Limb (tissue), 2 donors: ENCODE results near the gene ARHGEF2.
"Not testable (repeated sequence)": the region's sequence is repeated elsewhere in the genome, so short reads cannot be mapped to it uniquely, and the experiment has no call there.

Source experiments
- DNase-seq, 2 donors: peaks; one replicate each; pipeline ENCODE4 v3.0.0-alpha.2; 2016; ENCODE audit errors: extremely low spot score in 2 of 2

Gene ARHGEF2

DNA sequence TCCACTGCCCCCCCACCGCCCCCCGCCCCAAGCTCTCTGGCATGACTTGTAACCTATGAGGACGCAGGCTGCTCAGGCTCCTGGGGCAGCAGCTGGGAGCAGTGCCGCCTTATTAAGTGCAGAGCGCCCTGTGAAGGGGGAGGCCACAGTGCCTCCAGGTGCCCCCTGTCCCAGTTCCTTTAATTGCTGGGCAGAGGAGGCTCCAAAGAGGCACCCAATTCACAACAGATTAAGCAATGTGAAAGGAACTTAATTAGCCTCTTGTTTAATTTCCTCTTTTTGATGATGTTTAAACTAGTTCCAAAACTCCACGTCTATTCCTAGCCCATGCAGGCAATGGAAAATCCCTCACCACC, 33.9 kb downstream of the ARHGEF2 start:
- DNase-seq: no peak

DNA sequence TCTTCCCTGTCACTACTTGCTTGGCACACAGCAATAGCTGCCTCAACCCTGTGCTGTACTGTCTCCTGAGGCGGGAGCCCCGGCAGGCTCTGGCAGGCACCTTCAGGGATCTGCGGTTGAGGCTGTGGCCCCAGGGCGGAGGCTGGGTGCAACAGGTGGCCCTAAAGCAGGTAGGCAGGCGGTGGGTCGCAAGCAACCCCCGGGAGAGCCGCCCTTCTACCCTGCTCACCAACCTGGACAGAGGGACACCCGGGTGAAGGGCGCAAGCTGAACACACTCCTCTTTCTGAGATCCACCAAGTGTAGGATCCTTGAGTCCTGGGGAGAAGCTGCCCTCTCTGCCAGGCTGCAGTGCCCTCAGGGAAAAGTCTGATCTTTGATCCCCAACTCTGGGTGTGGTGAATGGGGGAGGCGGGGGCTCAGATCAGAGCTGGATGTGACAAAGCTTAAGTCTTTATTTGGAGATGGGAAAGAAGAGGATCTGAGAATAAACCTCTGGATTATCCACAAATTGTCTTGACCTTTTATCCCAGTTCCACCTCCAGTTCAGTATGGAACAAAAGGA, 35.7 kb downstream of the ARHGEF2 start:
- no peak for DNase-seq

DNA sequence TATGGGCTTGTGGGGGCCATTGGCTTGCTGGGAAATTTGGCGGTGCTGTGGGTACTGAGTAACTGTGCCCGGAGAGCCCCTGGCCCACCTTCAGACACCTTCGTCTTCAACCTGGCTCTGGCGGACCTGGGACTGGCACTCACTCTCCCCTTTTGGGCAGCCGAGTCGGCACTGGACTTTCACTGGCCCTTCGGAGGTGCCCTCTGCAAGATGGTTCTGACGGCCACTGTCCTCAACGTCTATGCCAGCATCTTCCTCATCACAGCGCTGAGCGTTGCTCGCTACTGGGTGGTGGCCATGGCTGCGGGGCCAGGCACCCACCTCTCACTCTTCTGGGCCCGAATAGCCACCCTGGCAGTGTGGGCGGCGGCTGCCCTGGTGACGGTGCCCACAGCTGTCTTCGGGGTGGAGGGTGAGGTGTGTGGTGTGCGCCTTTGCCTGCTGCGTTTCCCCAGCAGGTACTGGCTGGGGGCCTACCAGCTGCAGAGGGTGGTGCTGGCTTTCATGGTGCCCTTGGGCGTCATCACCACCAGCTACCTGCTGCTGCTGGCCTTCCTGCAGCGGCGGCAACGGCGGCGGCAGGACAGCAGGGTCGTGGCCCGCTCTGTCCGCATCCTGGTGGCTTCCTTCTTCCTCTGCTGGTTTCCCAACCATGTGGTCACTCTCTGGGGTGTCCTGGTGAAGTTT, 36.4 kb downstream of the ARHGEF2 start:
- DNase-seq: no peak

DNA sequence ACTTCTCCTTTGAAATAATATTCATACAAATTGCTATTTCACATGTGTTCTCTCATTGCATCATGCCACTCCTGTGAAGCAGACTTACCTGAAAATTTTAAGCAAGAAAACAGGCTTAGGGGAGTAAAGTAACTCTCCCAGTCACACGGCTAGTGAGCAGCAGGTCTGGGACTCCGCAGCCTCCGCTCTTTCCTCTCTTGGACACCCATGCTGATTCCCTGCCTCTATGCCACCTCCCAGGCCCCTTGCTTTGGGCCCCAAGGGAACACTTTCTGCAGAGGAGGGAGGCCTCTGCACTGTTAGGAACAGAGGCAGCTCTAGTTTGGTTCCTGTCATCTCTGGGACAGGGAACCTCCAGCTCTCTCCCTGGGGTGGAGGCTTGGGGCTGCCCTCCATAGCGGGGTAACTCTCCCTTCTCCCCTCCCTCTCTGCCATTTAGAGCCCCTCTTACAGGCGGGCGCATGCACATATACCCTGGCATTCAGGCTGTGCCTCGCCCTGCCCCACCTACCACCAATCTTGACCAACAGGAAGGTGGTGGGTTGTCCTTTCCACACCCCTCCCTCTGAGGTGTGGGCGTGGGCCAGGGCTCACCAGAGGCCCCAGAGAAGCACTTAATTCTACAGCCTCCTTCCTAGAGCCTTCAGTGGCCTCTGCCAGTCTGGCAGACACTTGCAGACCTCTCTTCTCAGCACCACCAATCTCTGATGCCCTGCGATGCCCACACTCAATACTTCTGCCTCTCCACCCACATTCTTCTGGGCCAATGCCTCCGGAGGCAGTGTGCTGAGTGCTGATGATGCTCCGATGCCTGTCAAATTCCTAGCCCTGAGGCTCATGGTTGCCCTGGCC, 37.1 kb downstream of the ARHGEF2 start, which contains the start of gene RXFP4:
Gene RXFP4, plus strand, starts transcription at position 646 of the 852 bp plus-strand sequence. Its CDS starts 72 bp downstream, at position 718.
- no peak for DNase-seq

DNA sequence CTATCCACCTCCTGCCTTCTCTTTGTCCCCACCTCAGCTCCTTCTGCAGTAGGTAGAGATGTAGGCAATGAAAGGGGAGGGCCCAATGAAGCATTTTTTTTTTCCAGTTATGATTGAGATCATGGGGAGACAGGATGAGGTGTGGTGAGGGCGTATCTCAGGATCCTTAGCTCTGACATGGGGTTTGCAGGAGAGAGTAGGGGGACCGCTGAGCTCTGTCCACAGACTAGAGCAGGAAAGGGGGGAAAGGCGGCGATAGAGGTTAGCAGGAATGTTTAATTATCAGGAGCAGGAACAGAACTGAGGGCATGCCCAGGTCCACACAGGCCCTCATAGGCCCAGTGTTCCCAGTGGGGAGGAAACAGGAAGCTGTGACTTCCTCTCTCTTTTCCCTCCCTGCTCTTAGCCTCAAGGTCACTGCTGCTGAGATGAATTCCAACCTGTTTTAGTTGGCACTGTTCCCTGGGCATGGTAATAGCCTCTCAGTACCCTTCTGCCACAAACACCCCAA, 37.8 kb downstream of the ARHGEF2 start:
- no peak for DNase-seq

DNA sequence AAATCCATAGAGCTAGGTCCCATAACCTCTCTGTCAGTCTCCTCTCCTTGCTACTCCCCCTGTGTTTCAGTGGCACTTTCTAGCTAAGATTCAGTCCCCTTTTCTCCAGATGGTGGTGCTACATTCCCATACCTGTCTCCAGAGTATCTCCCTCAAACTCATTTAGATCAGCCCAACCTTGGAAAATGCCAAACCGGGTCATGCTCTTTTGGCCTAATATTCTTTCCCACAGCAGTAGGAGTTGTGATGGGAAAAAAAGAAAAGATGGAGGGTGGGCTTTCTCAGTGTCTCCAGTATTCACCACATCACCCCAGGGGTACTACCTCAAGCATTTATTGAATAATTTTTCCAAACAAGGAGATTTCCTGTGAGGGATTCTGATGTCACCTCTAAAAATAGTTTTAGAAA, 40.1 kb downstream of the ARHGEF2 start:
- DNase-seq: peak in 1 of 2 donors; percentile 74

DNA sequence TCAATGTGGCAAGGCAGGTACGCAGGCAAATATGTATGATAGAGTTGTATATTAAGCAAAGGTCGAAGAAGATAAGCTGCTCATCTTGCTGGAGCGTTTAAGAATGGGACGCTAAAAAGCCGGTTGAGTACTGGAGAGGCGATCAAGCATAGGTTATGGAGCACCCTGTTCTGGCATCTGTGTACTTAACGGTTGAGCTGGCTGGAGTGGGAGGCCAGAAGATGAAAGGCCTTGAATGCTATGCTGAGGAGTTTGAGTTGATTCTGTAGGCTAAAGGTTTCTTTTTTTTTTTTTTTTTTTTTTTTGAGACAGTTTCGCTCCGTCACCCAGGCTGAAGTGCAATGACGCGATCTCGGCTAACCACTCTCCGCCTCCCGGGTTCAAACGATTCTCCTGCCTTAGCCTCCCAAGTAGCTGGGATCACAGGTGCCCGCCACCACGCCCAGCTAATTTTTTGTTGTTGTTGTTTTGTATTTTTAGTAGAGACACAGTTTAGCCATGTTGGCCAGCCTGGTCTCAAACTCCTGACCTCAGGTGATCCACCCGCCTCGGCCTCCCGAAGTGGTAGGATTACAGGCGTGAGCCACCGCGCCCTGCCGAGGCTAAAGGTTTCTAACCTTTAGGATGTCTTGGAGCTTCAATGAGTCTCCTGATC, 43.3 kb downstream of the ARHGEF2 start:
- no peak for DNase-seq

DNA sequence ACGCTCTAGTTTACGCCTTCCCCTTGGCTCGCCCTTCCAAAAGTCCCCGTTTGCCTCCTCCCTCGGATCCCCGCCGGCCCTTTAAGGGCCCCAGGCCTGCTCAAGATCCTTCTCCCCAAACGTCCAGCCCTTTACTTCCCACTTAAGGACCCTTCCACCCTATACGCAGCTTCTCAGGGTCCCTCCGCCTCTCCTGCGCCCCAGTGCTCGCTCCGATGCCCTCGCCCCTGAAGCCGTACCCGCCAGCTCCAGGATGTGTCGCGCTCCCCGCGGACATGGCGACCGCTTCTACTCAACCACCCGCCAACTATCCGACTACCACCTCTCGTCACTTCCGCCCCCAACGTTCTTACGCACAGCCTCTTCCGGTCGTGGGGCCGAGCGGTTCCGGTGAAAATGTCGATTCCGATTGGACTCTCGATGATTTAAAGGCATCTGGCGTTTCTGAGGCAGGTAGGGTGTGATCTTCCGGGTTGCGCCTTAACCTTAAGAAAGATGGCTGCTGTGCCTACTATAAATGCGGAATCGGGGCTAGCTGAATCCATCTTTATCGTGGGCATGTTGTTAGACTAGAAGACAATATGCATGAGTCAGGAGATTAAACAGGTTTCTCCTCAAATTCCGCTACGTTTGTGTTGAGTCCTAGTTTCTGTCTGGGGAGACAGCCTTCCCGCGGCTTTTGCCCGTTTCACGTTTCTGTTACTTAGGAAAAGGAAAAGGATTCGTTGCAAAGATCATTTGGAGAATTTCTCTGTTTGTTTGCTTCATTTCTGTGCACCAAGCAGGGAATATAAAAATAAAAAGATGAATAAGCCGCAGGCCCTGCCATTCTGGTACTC, 44.0 kb downstream of the ARHGEF2 start, which contains the start of gene KHDC4:
Gene KHDC4, minus strand, starts transcription at position 317 of the 839 bp plus-strand sequence. Its CDS starts 40 bp downstream, at position 277.
- DNase-seq: peak; percentile 95 to 99

DNA sequence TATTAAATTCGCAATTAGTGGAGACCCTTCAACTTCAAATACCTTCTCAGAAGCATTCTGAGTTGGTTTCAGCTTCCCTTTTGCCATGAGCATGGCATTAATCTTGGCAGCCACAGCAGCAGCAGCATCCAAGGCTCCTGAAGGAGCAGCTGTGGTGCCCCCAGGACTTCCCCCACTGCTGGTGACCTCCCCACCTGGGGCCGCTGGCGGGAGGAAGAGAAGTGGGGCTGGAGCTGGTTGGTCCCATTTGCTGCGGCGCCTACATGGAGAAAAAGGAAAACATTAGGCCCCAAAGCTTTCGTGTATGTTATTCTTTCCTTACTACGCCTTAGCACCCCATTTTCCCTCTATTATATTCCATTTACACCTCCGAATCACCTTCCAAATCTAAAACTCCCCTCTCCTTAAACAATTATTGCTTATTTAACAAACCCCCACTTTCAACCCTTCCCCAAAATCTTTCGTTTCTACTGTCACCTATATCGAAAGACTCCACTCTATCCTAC, 44.7 kb downstream of the ARHGEF2 start:
- no peak for DNase-seq

DNA sequence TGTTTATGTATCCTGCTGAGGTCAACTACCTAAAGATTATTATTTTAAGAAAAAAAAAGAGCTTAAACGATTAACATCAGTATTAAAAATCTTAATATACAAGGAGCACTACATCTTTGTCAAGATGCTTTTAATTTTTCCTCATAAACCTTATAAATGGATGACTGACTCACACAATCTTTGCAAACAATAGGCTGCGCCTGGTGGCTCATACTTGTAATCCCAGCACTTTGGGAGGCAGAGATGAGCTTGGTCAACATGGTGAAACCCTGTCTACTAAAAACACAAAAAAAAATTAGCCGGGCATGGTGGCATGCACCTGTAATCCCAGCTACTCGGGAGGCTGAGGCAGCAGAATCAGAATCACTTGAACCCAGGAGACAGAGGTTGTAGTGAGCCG, 45.9 kb downstream of the ARHGEF2 start:
- DNase-seq: no peak

DNA sequence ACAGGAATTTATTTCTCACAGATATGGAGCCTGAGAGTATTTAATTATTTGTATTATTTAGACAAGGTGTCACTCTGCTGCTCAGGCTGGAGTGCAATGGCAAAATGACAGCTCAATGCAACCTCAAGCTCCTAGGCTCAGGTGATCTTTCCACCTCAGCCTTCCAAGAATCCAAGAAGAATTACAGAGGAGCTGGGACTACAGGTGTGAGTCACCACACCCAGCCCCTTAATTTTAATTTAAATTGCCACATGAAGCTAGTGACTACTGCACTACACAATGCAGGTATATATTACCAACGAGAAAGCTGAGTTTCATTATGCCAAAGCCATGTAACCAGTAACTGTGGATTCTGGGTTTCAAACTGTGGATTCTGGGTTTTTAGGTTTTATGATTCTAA, 46.3 kb downstream of the ARHGEF2 start:
- DNase-seq: no peak

DNA sequence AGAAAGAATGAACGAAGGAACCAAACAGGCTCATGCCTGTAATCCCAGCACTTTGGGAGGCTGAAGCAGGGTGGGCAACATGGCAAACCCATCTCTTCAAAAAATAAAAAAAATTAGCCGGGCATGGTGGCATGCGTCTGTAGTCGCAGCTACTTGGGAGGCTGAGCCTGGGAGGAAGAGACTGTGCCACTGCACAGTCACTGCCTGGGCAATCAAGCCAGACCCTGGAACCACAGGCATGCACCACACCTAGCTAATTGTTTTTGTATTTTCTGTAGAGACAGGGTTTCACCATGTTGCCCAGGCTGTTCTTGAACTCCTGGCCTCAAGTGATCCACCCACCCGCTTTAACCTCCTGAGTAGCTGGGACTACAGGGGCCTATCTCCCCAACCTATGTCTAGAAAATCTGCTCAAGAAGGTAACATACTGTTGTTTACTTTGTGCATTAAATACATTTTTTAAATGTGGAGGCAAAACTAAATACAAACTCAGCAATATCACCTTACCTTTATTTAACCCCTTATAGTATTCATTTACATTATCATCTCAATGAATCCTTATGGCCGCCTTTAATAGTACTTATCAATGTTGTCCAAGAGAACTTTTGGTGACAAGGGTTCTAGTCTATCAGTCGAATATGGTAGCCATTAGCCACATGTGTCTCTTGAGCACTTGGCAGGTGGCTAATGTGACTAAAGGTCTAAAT, 46.9 kb downstream of the ARHGEF2 start:
- DNase-seq: no peak

DNA sequence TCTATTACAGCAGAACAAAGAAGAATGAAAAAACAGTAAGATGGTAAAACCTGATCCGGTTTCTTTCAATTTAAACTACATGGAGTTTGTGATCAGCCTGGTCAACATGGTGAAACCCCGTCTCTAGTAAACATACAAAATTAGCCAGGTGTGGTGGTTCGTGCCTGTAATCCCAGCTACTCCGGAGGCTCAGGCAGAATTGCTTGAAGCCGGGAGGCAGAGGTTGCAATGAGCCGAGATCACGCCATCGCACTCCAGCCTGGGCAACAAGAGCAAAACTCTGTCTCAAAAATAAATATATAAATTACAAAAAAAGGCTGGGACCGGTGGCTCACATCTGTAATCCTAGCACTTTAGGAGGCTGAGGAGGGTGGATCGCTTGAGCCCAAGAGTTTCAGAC, 47.6 kb downstream of the ARHGEF2 start:
- DNase-seq: not testable (repeated sequence)

DNA sequence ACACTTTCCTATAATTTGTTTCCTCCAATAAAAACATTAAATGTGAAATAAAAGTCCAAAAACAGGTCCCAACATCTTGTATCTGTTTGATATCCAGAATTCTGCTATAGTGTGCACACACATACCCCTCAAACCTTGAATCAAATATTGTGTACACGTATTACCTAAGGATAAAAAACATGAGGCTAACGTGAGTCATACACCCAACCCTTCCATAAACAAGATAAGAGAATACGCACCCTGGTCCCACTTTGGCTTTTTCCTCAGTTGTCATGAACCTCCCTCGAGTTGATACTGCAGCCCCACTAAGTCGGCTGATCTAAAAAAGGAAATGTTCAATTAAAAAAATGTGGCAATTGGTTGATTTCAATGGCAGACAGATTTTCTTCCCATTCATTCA, 49.3 kb downstream of the ARHGEF2 start:
- DNase-seq: no peak

DNA sequence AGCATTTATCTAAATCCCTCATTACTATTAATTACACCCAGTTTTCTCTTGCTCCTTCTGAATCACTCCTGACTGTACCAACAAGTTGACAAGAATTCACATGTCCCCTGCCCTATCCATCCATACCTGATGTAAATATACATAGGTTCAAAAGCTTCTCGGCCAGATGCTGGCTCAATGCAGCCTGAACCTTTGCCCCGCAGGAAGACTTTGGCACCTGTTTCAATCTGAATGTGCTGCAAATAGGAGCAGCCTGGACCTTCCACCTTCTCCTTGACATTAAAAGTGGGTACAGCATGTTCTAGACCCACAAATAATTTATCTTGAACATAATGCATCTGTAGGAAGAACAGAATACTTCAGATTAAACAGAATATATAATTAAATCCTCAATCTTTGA, 52.8 kb downstream of the ARHGEF2 start:
- DNase-seq: no peak

DNA sequence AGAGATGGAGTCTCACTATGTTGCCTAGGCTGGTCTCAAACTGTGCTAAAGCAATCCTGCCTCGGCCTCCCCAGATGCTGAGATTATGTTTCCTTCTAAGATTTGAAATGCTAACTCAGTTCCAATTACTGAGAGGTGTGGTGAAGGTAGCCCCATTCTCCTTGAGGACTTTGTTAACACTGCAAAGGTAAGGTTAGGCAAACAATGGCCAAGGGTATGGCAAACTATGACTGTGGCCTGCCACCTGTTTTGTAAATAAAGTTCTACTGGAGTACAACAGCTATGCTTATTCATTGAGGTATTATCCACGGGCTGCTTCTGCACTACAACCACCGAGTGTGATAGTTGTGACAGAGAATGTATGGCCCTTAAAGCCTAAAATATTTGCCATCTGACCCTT, 57.6 kb downstream of the ARHGEF2 start:
- DNase-seq: no peak

DNA sequence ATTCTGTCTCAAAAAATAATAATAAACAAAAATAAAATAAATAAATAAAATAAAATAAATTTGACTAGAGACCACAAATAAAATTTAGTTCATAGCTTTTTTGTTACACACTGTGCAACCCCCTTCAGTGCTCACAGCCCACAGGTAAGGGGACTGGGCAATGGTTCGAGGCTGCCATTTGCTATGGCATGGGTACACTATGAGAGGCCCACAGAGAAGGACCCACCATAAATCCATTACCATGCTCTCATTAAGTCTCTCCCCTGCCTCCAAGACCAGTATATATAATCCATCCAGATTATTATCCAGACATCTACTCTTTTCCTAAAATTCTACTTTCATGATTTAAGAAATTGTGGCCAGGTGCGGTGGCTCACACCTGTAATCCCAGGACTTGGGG, 58.5 kb downstream of the ARHGEF2 start:
- no peak for DNase-seq

DNA sequence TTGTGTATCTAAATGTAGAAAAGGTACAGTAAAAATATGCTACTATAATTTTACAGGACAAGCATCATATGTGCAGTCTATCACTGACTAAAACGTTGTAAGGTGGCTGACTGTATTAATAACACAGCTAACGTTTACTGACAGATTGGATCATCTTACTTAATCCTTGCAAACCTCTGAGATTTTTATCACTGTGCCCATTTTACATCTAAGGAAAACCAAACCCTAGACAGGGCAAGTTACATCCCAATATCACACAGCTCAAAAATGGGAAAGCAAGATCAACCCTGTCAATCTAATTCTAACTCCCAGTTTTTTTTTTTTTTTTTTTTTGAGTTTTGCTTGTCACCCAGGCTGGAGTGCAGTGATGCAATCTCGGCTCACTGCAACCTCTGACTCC, 59.7 kb downstream of the ARHGEF2 start:
- no peak for DNase-seq

DNA sequence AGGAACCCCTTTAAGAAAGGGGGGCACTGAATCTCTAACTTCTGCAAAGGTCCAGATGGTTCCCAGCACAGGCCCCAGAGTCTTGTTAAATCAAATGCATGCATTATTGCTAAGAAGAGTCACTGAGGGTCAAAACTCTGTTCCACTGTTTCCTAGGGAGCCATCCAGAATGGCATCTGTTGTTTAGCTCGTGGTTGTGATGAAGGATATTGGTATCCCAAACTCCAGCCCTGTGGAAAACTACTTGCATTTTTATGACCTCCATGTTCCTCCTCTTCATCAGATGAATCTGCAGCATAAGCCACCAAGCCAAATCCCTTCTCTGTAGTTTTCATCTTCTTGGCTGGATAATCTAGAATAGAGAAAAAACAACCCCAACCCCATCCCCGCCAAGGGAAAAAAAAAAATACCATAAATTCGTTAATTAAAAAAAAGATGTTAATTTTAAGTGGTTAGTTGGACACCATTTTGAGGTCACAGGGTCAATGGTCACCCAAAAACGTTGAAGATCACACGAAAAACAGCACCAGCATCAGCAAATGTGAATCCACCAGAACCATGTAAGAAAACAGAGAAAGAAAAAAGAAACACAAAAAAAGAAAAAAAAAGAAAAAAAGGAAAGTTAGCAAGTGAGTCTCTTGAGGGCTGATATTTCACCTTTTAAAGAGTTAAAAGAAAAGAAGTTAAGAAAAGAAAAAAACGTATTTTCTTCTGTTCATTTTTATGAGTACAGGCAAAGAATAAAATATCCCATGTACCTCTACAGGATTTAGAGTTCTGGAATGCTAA, 64.2 kb downstream of the ARHGEF2 start:
- DNase-seq: no peak
